ENCODE results near the gene EMC9.
"Not testable (repeated sequence)": the region's sequence is repeated elsewhere in the genome, so short reads cannot be mapped to it uniquely, and the experiment has no call there.

EMC9 gene

GRCh38 chr14:24129410-24129998 is 11.9 kb downstream of the EMC9 start:
- DNase-seq: no peak

DNA sequence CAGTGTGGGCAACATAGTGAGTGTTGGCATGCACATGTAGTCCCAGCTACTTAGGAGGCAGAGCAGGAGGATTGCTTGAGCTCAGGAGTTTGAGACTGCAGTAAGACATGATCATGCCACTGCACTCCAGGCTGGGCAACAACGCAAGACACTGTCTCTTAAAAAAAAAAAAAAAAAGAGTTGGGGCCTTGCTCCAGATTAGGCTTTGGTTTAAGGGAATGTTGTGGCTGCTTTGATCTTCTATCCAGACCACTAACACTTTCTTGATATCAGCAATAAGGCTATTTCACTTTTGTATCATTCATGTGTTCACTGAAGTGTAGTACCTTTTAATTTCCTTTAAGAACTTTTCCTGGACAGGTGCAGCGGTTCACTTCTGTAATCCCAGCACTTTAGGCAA is 13.7 kb downstream of the EMC9 start:
- DNase-seq: no peak

GRCh38 chr14:24126939-24127338 is 14.5 kb downstream of the EMC9 start:
- no peak for DNase-seq

- no peak for DNase-seq
Observed at GRCh38 chr14:24123424-24124417, 17.7 kb downstream of the EMC9 start.

- no peak for DNase-seq
Observed at GRCh38 chr14:24122898-24123297, 18.5 kb downstream of the EMC9 start.

DNA sequence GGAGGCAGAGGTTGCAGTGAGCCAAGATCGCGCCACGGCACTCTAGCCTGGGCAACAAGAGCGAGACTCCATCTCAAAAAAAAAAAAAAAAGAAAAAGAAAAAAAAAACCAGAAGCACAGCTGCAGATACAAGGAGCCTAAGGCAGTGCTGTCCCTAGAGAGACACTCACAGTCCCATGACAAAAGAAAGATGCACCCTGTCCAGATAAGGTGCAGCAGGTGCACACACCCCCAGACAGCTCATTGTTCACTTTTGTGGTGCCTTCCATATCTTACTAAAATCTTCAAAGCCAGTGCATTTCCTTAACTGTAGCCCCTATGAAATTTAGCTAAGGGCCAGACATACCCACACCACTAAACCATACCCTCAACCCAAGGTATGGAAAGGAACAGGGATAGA is 19.0 kb downstream of the EMC9 start:
- no peak for DNase-seq

- DNase-seq: no peak
Observed at GRCh38 chr14:24121210-24121609, 20.2 kb downstream of the EMC9 start.

- DNase-seq: no peak
Observed at GRCh38 chr14:24119691-24120090, 21.7 kb downstream of the EMC9 start.

DNA sequence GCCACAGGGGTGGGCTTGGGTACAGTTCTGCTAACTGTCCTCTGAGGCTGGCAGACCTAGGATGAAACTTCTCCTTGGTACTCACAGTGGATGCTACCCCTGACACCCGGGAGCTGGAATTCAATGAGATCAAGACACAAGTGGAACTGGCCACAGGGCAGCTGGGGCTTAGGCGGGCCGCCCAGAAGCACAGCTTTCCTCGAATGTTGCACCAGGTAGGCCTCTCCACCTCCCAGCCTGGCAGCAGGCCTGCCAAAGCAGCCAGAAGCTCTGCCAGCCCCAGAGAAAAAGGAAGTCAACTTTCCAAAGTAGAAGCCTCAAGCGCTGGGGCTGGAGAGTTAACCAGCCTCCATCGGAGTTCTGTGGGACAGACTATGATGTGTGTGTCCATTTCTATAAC is 24.2 kb downstream of the EMC9 start:
- DNase-seq: no peak

DNA sequence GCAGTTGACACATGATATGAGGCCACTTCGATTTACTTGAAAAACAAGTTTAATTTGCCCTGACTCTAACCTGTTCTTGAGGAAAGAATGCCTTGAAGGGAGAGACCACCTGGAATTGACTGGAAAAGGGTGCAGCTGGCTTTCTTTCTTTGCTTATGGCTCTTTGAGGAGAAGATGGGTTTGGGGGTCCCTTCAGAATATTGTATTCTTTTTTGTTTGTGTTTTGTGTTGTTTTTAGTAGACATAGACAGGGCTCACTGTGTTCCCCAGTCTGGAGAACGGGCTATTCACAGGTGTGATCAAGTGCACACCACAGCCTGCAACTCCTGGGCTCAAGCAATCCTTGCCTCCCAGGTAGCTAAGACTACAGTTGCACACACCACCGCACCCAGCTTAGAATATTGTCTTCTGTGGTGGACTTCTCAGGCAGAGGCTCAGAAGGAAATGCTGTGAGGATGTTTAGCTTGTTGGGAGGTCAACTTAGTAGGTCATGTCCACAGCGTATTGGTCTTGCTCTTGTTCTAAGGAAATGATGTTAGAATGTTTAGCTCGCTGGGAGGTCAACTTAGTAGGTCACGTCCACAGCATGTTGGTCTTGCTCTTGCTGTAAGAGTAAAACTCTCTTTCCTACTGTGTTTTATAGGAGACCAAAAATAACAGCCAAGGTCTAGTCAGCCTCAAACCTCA is 25.1 kb downstream of the EMC9 start:
- DNase-seq: no peak

DNA sequence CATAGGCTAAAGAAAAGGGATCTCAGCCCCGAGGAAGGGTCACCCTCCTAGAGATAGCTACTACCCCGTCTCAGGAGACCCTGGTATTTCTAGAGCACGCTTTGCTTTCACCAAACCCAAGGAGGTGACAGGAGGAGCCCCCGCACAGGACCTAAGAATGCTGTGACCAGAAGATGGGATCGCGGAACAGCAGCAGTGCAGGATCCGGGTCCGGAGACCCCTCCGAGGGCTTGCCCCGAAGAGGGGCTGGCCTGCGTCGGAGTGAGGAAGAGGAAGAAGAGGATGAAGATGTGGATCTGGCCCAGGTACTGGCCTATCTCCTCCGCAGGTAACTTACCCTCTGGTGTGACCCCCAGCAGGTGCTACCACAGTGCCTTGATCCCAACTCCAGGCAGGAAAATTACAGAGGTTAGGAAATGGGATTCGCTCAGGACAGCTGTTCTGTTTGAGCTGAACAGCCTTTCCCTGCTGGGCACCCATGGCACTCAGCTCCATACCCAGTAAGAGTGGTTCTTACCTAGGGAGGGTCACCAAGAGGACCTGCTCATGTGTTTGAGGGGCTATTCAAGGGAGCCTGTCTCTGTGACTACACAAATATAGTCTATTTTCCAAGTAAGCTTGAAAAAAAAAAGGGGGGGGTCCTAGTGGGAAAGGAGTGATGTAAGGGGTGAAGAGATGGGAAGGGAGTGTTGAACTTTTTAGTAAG is 25.8 kb downstream of the EMC9 start:
- DNase-seq: no peak

- DNase-seq: peak; percentile 99
Observed at GRCh38 chr14:24114532-24115421, 26.6 kb downstream of the EMC9 start, which contains the start of the genes DCAF11 and NRL. DCAF11 (plus strand) TSS chr14:24114777; CDS start chr14:24115595, 818 bp downstream. NRL (minus strand) TSS chr14:24114949; CDS start chr14:24082848, 32,101 bp downstream.

DNA sequence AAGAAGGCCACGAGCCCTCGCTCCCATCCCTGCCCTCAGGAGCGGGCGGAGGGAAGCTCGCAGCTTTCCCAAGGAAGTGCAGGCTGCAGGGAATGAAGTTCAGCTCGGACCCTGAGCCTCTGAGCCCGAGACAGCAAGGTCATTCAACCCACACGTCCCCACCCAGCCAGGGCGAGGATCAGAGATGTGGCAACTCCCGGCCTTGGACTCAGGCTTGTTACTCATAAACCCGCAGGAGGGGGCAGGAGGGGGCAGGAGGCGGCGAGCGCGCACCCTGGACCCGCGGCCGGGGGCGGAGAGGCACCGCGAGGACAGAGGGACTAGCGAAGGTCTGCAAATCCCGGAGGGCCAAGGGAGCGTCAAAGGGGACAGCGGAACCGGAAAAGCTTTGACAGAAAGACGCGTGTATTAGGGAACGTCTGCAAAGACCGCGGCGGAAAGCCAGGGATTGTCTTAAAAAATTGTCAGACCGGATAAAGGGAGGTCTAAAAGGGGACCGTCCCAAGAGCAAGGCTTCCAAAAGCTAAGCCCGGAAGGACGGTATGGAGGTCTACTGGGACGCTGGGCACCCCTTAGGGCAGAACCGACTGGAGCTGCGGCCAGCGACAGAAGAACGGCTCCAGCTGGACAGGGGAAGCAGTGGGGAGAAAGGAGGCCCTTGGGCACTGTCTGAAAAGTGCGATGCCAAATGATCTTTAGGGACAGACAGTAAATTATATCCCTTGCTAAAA is 27.4 kb downstream of the EMC9 start:
- DNase-seq: peak; percentile 85

GRCh38 chr14:24113379-24113800 is 28.0 kb downstream of the EMC9 start:
- no peak for DNase-seq

- no peak for DNase-seq
Observed at GRCh38 chr14:24110523-24110922, 30.9 kb downstream of the EMC9 start.

DNA sequence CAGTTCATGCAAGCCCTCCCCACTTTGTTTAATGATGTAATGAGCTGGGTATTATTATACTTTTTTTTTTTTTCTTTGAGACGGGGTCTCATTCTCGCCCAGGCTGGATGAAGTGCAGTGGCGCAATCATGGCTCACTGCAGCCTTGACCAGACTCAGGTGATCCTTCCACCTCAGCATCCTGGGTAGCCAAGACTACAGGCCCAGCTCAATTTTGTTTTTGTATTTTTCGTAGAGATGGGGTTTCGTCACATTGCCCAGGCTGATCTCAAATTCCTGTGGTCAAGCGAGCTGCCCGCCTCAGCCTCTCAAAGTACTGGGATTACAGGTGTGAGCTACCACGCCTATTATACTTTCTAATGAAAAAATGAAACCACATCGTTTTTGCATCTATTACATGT is 31.3 kb downstream of the EMC9 start:
- DNase-seq: peak; percentile 17

- no peak for DNase-seq
Observed at GRCh38 chr14:24108336-24108874, 33.0 kb downstream of the EMC9 start.

GRCh38 chr14:24106672-24107271 is 34.6 kb downstream of the EMC9 start:
- DNase-seq: no peak

DNA sequence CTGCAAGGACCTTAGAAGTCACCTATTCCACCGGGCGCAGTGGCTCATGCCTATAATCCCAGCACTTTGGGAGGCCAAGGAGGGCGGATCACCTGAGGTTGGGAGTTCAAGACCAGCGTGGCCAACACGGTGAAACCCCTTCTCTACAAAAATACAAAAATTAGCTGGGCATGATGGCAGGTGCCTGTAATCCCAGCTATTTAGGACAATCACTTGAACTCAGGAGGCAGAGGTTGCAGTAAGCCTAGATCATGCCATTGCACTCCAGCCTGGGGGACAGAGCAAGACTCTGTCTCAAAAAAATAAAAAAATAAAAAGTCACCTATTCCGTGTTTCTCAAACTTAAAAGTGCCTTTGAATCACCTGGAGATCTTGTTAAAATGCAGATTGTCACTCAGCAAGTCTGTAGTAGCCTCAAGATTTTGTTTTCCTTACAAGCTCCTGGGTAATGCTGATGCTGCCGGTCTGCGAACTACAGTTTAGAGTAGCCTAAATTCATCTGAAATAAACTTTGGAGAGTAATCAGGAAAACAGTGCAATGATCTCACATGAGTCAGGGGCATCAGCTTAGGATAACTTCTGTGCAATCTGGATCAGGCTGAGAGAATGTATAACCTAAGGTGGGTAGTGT is 35.7 kb downstream of the EMC9 start:
- DNase-seq: not testable (repeated sequence)

GRCh38 chr14:24103451-24103850 is 37.9 kb downstream of the EMC9 start:
- DNase-seq: no peak

All from NK-92 treated with Interleukin-12 subunit alpha and Interleukin-12 subunit beta, amount 100 ng/mL, for 24 hours (cell line).